GM18870 (cell line): ENCODE results near the gene LMNTD2.
"Not testable (repeated sequence)": the region's sequence is repeated elsewhere in the genome, so short reads cannot be mapped to it uniquely, and the experiment has no call there.

Experiments
- ATAC-seq: cut with Tn5 transposase; IDR thresholded peaks from one replicate; pipeline ENCODE4 v1.9.1; 2021; ENCODE audit warnings: moderate library complexity; ENCODE audit not compliant: unreplicated experiment

The LMNTD2 gene

DNA sequence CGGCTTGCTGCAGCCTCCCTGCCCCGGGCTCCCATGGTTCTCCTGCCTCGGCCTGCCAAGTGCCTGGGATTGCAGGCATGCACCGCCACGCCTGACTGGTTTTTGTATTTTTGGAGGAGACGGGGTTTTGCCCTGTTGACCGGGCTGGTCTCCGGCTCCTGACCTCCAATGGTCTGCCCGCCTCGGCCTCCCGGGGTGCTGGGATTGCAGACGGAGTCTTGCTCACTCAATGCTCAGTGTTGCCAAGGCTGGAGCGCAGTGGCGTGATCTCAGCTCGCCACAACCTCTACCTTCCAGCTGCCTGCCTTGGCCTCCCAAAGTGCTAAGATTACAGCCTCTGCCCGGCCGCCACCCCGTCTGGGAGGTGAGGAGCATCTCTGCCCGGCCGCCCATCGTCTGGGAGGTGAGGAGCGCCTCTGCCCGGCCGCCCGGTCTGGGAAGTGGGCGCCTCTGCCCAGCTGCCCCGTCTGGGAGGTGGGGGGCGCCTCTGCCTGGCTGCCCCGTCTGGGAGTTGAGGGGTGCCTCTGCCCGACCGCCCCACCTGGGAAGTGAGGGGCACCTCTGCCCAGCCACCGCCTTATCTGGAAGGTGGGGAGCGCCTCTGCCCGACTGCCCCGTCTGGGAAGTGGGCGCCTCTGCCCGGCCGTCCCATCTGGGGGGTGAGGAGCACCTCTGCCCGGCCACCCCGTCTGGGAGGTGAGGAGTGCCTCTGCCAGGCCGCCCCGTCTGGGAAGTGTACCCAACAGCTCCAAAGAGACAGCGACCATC, 43.4 kb downstream of the LMNTD2 start:
- not testable (repeated sequence) for ATAC-seq

DNA sequence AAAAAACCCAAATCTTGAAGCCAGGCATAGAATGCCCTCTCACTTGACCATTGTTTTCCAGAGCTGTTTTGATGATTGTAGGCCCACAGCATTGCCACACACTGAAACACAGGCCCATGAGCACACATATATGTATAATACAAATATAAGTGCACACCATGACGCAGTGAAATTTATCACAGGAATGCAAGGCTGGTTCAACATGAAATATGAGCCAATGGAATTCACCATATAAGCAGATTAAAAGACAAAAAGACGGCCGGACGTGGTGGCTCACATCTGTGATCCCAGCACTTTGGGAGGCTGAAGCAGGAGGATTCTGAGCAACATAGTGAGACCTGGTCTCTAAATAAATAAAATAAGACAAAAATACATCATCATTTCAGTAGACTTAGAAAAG, 44.1 kb downstream of the LMNTD2 start:
- no peak for ATAC-seq

DNA sequence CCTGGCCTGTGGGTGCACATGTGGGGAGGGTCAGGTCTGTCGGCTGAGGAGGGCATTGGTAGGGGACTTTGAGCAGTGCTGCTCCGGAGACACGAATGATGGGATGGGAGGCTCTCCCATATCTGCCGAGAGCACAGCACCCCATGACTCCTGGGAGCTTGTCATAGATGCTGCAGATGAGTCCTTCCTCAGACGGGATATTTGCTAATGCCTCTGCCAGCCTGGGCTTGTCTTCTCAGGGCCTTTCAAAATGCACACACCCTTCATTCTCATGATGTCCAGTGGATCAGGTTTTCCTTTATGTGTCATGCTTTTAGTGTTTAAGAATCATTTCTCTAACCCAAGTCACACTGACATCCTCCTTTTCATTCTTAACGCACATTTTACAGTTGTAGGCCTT, 45.4 kb downstream of the LMNTD2 start:
- ATAC-seq, result no peak

DNA sequence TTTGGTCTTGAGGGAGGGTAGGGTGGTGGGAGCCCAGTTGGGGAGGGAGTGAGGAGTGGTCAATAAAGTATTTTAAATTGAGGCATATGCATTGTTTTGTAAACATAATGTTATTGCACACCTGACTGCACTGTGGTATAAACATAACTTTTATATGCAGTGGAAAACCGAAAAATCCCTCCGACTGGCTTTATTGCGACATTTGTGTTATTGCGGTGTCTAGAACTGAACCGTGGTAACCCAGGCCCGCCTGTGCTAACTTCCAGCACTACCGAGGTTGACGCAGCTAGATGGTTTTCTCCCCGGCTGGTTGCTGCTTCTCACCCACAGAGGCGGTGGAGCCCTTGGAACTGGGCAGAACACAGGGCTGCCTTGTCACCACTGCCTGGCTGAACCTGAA, 45.9 kb downstream of the LMNTD2 start:
- no peak for ATAC-seq

DNA sequence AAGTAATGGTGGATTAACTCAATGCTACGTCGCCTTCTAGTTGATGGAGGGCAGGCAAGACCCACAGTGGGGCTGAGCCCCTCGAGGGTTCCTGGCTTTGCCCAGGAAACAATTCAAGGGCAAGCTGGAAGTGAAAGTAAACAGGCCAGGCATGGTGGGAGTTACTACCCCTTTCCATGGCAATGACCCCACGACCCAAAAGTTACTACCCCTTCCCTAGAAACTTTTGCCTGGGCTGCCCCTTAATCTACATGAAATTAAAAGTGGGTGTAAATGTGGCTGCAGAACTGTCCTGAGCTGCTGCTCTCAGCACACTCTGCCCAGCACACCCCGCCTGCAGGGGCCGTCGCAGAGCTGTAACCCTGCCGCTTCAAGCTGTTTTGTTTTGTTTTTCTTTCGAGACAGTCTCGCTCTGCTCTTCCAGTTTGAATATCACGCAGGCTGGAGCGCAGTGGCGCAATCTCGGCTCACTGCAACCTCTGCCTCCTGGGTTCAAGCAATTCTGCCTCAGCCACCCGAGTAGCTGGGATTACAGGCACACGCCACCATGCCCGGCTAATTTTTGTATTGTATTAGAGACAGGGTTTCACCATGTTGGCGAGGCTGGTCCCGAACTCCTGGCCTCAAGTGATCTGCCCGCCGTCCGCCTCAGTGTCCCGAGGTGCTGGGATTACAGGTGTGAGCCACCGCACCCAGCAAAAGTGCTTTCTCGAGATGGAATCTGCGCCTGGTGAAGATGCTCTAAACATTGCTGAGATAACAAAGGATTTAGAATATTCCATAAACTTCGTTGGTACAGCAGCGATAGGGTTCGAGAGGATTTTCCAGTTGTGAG, 47.6 kb downstream of the LMNTD2 start:
- no peak for ATAC-seq

DNA sequence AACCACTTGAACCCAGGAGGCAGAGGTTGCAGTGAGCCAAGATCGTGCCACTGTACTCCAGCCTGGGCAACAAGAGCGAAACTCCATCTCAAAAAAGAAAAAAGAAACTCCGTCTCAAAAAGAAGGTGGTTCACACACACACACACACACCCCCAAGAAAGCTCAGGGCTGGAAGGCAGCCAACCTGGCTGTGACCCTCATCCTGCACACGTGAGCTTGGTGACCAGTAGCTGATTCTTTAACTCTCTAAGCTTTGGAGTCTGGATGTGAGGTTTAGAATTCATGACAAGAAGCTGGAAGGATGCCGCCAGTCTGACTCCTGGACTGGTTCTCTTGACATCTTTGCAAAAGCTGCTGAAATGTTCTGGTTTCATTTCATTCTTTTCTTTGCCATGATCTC, 51.6 kb downstream of the LMNTD2 start:
- no peak for ATAC-seq

DNA sequence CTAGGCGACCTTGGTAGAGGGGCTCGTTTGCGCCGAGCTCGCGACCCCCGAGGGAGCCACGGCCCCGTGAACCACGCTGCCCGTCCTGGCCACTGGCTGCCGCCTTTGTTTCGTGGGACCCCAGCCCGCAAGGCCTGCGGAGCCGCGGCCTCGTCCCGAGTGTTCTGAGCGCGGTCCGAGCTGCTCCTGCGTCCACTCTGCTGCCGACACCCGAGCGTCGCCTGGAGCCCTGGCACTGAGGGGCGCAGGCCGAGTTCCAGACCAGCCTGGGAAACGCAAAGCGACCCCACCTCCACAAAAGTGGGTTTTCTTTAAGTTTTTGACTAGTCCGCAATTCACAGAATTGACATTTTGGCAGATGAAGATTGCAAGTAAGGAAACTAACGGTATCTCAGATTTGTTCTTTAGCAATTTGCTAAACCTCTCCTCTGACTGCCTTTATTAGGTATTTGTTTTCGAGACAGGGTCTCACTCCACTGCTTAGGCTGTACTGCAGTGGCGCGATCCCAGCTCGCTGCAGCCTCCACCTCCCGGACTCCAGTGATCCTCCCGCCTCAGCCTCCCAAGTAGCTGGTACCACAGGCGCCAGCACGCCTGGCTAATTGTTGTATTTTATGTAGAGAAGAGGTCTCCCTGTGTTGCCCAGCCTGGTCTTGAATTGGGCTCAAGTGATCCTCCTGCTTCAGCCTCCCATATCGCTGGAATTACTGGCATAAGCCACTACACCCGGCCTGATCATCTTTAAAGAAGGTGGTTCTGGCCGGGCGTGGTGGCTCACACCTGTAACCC, 52.6 kb downstream of the LMNTD2 start:
- no peak for ATAC-seq

DNA sequence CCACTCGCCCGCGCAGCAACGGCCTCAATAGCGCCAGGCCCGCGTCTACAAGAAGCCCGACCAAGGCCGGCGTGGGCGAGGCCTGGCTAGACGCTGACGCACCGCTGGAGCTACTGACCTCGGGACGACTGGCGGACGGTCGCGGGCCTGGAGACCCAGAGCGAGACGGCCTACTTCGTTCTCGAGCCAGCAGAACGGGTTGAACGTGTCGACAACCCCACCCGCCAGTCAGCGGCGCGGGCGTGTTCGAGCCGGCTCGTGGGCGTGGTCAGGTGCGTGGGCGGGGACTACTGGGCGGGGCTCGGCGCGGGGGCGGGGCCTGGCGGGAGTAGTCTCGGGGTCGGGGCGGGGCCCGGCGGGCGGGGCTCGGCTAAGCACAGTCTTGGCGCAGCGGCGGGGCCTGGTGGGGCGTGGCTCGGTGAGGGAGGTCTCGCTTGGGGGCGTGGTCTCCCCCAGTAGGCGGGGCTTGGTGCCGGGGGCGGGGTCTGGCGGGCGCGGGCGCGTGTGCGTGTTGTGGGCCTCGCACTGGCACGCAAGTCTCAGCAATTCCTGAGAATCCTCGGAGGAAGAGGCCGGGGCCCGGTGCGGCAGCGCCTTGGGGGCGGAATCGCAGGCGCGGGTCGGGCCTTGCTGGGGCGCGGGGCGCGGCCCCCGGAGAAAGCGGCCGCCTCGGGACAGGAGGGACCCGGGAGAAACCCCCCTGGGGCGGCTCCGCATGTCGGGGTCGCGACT, 53.4 kb downstream of the LMNTD2 start, which contains the start of gene RNH1:
Gene RNH1, minus strand, starts transcription at position 248 of the 732 bp plus-strand sequence. CDS start 5,080 bp downstream, outside the sequence.
- peak; percentile 30 for ATAC-seq

DNA sequence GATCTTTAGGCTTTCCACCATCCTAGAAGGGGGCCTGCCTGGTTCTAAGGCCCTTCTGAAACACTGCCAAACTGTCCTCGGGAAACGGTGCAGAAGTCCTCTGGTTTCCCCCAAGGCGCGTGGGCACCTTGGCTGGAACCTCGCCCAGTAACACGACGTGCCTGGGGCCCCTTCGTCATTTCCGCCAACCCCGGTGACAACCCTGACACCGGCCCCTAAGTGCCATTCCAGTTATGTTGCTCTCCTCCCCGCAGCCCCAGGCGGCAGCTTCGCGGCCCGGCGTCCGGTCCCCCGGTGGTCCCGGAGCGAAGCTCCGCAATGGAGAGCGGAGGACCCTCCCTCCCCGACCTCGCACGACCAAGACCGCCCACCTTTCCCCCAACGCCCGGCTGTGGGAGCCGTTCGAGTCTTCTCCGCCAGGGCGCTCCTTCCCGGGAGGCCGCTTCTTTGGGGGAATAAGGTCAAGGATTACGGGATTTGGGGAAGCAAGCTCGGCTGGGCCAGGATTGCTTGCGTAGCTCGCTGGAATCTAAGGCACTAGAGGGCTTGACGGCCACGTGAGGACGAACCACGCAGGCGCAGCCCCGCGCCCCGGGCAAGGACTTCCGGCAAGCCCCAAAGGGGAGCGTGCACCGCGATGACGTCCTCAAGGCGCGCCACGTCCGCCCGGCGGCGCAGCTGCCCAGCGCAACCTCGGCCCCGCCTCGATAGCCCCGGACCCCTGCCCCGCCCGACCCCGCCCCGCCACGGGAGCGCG, 54.1 kb downstream of the LMNTD2 start:
- ATAC-seq, result peak; percentile 50

DNA sequence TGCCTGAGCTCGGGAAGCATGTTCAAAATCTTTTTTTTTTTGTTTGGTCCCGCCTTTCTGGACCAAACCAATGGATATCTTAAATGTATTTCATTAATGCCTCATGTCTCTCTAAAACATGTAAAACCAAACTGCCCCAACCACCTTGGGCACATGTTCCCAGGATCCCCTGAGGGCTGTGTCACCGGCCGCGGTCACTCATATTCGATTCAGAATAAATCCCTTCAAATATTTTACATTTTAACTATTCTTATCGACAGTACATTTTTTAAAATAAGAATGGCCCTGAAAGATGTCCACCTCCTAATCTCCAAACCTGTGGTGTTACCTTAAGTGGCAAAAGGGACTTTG, 55.6 kb downstream of the LMNTD2 start:
- ATAC-seq, result no peak
